Embryonic facial prominence (tissue), 1 donor: ENCODE results near the gene HOXB4.

ENCODE experiments used
- DNase-seq: peaks from one replicate; pipeline ENCODE4 v3.0.0-alpha.2; 2016; ENCODE audit errors: extremely low spot score

HOXB4 gene

GRCh38 chr17:48601539-48602425, 23.6 kb upstream of the HOXB4 start:
- no peak for DNase-seq

DNA sequence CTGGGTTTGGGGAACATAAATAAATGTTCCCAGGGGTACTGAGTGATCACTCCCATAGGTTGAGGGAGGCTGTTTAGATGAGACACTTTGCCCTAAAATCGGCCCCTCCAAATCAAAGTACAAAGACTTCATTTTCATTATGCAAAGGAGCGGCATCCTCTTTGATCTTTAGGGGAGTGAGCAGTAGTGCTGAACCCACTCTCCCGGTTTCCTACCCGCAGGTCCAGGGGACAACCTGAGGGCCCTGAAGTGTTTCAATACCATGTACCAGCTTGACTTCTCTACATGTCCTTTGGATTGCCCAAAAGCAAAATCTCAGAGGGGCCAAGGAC, 23.0 kb upstream of the HOXB4 start:
- DNase-seq: no peak

- no peak for DNase-seq
Observed at GRCh38 chr17:48600244-48601098, 22.3 kb upstream of the HOXB4 start.

DNA sequence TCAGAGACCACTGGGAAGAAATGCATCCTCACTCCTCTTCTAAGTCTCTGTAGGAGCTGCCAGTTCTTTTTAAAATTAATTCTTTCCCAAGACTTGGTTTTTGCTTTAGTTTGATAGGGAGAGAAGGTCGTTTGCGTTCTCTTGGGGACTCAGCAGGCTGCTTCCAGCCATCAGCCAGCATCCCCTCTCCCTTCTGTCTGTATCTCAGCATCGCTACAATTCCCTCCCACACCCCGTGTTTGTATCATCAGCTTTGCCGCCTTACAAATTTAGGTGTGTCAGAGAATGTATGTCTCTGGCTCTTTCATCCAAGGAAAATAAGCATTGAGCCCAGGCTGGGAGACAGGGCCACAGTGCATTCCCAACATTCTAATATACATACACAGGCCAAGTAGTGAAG, 21.2 kb upstream of the HOXB4 start:
- no peak for DNase-seq

DNA sequence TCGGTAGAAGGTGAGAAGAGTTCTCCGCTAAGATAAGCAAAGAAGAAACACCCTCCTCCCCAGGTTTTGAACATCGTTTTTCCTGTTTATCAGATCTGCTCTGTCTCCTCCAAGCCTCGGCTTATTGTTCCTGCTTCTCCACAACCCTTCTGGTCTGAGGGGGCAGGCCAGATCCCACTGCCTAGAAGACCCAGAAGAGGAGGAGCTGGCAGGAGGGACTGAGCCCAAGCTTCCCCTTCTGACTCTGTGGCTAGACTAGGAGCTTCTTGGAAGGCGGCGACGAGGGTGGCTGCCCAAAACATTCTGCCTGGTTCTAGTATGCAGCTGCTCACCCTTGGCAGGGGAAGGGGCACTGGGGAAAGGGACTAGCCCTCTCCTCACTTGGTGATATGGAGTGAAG, 20.6 kb upstream of the HOXB4 start:
- no peak for DNase-seq

- DNase-seq: no peak
Observed at GRCh38 chr17:48597778-48598631, 19.9 kb upstream of the HOXB4 start.

- DNase-seq: no peak
Observed at GRCh38 chr17:48597528-48597777, 19.3 kb upstream of the HOXB4 start.

GRCh38 chr17:48596735-48597527, 18.8 kb upstream of the HOXB4 start:
- no peak for DNase-seq

DNA sequence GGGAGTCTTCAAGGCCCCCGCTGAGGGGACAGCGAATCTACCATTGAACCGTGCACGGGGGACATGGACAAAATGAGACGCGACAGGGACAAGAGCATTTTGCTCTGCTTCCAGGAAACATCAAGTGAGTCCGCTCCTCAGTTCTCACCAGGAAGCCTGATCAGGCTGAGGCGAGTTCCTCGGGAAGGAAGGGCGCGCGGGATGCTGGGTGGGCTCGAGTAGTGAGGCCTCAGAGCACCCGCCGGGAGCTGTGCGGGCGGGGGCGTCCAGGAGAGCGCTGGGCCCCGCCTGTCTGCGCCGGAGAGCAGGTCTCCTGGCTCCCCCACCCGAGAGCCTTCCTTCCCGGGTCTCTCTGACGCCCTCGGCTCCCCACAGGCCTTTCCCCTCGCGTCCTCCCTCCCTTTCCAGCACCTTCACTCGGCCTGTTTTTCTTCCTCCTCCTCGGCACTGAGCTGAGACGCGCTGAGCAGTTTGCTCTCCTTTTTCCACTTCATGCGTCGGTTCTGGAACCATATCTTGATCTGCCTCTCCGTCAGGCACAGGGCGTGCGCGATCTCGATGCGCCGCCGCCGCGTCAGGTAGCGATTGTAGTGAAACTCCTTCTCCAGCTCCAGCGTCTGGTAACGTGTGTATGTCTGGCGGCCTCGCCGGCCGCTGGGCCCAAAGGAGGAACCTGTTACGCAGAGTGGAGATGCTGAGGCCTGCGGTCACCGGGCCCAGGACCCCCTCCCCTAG, 18.0 kb upstream of the HOXB4 start:
- no peak for DNase-seq

DNA sequence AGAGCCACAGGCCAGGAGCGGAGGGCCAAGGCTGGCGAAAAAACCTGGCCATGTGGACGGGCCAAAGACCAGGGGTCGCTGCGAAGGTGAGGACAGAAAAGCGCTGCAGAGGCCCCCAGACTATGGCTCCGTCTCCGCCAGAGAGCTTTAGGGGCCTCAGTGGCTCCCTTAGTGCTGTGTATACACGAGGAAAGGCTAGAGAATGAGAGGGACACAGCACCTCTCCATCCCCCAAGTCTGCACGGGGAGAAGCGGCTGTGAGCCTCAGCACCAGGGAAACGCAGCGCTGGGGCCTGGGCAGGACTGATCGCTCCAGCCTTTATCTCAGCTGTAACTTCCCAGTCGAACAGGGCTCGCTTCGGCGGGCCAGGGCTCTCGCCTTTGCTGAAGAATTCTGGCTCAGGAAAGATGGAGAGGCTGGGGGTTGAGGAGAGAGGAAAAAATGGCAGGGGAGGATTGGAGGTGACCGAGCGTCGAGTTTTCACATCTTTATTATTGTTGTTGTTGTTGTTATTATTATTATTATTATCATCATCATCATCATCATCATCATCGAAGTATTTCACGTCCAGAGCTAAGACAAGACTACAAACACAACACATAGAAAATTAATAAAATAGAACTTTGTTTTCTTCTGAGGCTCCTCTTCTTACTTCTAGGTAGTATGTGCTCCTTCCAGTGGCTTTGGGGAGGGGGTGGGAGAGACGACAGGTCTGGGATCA, 17.3 kb upstream of the HOXB4 start:
- no peak for DNase-seq

- DNase-seq: no peak
Observed at GRCh38 chr17:48594538-48595277, 16.6 kb upstream of the HOXB4 start.

- no peak for DNase-seq
Observed at GRCh38 chr17:48593840-48594537, 15.8 kb upstream of the HOXB4 start.

DNA sequence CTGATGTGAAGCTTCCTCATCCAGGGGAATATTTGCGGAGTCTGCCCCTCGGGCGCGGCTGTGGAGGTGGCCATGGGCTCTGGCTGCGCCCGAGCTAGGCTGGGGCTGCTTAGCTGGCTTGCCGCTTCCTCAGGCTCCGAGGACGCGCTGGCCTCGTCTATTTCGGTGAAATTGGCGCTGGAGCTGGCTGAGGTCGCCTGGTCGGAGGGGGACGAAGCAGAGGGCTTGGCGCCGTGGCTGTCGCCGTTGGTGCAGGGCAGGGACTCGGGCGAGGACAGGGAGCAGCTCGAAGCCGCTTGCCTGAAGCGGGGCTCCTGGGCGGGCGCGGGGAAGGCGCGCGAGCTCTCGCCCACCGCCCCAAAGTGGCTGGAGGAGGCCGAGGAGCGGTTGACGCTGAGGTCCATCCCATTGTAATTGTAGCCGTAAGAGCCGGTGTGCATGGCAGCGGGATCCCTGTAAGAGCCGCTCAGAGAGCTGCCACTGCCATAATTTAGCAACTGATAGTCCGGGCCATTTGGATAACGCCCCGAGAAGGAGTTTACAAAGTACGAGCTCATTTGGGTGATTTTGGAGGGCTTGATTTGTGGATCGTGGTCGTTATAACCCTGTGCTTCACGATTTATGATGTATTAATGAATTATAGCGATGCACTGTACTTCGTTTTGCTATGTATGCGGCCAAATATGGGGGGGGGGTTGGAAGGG, 15.1 kb upstream of the HOXB4 start, which contains the start of gene HOXB5:
TSS of gene HOXB5 (minus strand) at position 654 of the 704 bp plus-strand sequence. CDS start at position 557, 97 bp downstream.
- DNase-seq: no peak

- DNase-seq: no peak
Observed at GRCh38 chr17:48592577-48592976, 14.4 kb upstream of the HOXB4 start.

DNA sequence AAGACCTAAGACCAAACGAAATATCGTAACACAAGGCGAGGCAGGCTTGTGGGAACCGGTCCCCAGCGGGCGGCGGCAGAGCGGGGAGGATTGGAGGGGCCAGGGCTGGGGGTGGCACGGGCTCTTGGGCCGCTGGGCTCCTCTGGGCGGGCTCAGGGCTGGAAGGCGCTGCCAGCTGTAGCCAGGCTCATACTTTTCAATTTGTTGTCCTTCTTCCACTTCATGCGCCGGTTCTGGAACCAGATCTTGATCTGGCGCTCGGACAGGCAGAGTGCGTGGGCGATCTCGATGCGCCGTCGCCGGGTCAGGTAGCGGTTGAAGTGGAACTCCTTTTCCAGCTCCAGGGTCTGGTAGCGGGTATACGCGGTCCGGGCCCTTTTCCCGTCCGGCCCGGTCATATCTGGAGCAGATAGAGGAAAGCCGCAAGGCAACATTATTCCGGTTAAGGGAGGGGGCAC, 13.9 kb upstream of the HOXB4 start:
- DNase-seq: no peak

GRCh38 chr17:48591255-48592056, 13.3 kb upstream of the HOXB4 start:
- DNase-seq: no peak

DNA sequence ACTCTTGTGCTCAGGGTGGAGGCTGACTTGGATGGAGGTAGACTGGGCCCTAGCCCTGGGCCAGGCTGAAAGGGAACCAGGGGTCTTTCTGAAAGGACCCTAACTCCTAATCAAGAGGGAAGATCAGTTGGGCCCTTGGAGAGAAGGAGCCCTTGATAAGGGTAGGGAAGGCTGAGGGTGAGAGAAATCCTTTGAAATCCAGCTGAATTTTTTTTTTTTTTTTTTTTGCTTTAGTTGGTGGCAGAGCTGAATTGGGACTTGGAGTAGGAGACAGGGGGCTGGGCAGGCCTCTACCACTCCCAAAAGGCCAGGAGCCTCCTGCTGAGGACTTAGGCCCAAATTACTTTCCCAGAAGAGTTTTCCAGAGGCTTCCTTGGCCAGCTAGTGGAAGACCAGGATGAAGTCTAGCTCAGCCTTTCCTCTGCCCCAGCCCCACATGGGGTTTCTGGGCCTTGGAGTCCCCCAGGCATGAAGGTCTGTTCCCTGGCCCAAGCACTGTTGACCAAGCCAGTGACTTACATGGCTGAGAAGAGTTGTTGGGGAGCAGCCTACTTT, 12.5 kb upstream of the HOXB4 start:
- DNase-seq: no peak
